Left colon (tissue), 2 donors: ENCODE results near the gene PNMA6F. TPM values are rescaled to one million over a fixed set of nuclear protein-coding genes. Genes with fewer than 3 reads are reported as not detected.

Experiments used
- ATAC-seq: fragments of 200-7000 bp; cut with Tn5 transposase; one replicate; pipeline ENCODE4 v1.9.1; 2020; ENCODE audit warnings: mild to moderate bottlenecking, moderate library complexity
- DNase-seq, 2 donors: peaks; one replicate each; pipeline ENCODE4 v3.0.0-alpha.2; 2020
- intact Hi-C, 2 donors: fragments of 100-400 bp; cut with DNase I in 1 of 2; cut with micrococcal nuclease in 1 of 2; formaldehyde crosslinking; loops; one replicate each; pipeline versions ENCODE4 v1.11.2 to v1.14.0; 2022; cut with DNase I, micrococcal nuclease
- long read RNA-seq: library from polyadenylated mRNA; unstranded; transcript quantifications from one replicate; pipeline ENCODE4 v2.0.0, GENCODE V29; 2021
- total RNA-seq, 2 donors: library from RNA; stranded (reverse); fragmentation: NEBNext Ultra II Directional; extraction: Animal tissue kit (Norgen Biotek cat#: 25700); gene quantifications; one replicate each; pipeline ENCODE4 v1.2.1, GENCODE V29; 2021
- donor health status: DM: no; HTN: no; CAD: no.
- donor health status: DM: yes; HTN: yes; CAD: no.

The PNMA6F gene
- not detected for total RNA-seq
- long read RNA-seq = 0 reads

DNA sequence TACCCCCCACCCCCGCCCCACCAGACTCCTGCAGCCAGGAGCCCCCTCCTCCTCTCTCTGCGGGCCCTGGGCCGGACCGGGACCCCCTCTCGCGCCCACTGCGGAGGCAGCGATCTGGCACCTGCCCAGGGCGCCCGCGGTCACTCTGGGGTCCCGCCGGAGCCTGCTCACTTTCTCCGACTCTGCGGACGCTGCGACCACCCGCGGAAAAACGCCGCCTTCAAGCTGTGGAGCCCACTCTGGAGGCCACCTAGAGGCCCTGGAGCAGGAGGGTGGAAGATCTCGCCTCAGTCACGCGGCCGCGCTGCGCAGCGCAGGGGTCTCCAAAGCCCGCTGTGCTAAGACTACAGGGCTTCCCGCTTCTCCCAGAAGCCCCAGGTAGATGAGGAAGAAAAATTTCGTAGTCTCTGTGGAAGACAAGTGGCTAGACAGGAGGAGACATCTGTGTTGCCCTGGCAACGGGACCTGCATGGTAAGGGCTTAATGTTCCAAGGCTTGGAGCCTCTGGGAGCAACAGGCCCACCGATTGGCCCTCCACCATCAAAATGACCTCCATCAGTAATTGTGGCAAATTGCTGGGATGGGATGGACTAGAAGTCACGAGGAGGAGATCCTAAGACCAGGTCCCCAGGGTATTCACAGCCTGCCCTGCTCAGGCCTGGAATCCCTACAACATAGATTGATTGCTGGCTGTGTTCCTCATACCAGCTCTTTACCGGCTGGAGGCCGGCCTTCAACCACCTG is at the start of gene PNMA6F:
PNMA6F (minus strand) TSS at position 387 of the 744 bp plus-strand sequence. CDS start 1,093 bp downstream, outside the sequence.
- no peak for ATAC-seq
- intact Hi-C loops = no loop called here
- DNase-seq = no peak

DNA sequence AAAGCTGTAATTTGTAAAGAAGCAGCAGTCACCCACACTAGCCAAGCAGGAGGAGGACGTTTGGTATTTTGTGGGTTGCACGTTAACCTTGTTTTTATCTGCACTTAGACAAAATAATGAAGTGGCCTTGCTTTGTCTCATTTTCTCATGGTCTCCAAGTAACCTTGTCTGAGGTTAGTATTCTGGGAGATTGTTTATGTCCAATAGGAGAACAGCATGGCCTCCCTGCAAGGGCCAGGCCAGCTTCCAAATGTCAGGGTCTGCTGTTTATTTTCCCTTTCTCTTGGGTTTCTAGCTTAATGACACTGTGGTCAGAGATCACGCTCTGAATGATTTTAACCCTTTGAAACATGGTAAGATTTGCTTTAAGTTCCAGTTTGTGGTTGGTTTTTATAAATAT is 49.7 kb upstream of the PNMA6F start:
- DNase-seq = no peak
- no peak for ATAC-seq
- intact Hi-C loops = no loop called here

DNA sequence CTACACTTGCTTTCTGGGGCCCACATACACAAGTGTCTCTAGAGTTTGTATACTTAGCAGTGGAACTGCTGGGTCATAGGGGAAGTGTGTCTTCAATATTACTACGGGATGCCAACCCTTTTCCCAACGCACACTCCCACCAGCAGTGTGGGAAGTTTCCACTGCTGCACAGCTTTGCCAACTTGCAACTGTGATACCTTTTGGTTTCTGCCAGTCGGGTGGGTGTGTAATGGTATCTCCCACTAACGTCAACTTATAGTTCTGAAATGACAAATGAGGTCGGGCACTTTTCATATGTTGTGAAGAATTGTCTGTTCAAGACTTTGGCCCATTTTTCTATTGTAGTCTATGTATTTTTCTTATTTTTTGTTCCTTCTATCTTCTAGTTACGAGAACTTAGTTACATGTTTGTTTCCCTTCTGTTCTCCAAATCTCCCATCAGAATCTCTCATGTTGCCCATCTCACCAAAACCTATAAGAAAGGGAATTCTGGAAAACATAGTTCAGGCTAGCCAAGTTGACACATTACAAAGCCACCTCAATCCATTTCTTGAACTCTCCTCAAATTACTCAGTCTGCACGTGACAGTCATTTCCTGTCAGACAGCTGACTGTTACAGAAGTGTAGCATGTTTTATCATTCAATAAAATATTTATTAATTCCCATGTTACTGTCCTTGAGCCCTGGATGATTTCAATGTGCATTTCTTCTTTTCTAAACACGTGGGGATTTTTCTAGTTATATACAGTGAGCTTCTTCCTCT is 48.9 kb upstream of the PNMA6F start:
- ATAC-seq (no peak), DNase-seq (no peak)
- intact Hi-C loops = no loop called here

DNA sequence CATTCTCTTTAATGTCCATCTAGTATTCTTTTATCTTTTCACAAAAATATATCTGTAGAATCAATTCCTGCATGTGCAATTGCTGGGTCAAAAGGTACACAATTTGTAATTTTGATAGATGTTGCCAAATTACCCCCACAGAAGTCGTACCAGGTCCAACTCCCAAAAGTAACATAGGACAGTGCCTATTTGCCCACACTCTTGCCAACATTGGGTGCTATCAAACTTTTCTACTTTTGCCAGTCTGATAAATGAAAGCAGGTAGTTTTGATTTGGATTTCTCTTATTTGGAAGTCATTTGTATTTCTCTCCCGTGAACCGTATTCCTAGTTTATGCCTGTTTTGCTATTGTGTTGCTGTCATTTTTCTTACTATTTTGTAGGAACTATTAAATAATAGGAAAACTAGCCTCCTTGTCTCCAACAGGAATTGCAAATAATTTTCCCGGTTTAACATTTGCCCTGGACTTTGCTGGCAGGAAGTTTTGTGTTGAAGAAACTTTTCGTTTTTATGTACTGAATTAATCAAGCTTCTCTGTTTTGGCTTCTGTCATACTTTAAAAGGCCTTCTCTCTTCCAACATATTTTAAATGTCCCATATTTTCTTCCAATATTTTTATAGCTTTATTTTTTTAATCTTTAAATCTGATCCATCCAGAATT is 45.4 kb upstream of the PNMA6F start:
- intact Hi-C loops = no loop called here
- ATAC-seq = no peak

DNA sequence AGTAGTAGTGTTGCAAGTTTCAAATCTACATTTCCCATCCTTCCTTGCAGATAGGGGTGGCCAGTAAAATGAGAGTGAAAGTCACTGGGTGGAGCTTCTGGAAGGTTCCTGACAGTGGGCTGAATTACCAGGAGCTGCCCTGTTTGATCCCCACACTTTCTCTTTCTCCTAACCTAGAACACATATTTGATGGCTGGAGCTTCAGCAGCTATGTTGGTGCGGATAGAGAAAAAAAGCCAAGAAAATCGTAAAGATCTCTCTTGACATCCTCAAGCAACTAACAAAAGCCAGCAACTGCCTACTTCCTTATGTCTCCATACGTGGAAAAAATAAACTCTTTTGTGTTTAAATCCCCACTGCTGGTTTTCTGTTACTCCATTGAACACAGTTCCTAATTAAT is 44.6 kb upstream of the PNMA6F start:
- intact Hi-C loops = no loop called here

More for the DNA sequence above, 45.4 kb upstream of the PNMA6F start:
- DNase-seq = no peak

DNA sequence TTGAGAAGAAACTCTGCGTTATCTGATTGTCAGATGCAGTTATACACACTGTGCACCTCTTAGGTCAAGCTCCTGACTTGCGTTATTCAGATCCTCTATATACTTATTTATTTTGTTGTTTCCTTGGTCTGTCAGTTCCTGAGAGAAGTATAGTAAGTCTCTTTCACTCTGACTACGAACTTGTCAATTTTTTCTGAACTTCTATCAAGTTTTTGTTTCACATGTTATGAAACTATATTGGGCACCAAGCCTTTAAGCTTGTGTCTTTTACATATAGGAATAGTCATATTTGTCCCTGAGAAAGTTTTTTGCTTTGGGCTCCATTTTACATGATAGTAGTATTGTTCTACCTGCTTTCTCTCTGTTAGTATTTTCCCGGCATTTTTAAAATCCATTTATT is 44.1 kb upstream of the PNMA6F start:
- DNase-seq (no peak), ATAC-seq (no peak)
- intact Hi-C loops = no loop called here

More for the DNA sequence above, 44.6 kb upstream of the PNMA6F start:
- no peak for ATAC-seq
- DNase-seq = no peak

DNA sequence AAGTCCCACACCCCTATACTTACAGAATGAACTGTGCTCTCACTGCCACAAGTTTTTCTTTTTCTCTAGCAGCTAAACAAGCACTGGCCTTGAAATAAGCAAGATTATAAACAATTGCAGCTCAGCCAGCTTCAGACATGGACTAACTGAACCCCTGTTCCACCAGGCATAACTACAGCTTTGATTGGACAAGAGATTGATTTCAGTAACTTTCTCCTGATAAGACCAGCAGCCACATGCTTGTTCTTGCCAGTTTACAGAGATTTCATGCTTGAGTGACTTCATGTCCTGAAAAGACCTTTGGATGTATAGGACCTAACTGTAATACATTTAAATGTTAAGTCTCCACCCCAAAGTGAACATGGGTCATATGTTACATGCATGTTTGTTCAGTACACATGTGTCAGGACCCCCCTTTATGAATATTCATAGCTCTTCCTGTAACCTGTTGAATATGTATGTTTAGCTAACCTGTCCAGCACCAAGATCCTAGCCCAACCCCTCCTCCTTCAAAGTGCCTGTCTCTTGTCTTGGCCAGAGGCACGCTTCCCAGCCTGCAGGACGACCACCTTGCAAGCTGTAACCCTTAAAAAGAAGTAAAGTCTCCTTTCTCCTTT is 40.3 kb upstream of the PNMA6F start:
- intact Hi-C loops = no loop called here
- ATAC-seq (no peak), DNase-seq (no peak)

DNA sequence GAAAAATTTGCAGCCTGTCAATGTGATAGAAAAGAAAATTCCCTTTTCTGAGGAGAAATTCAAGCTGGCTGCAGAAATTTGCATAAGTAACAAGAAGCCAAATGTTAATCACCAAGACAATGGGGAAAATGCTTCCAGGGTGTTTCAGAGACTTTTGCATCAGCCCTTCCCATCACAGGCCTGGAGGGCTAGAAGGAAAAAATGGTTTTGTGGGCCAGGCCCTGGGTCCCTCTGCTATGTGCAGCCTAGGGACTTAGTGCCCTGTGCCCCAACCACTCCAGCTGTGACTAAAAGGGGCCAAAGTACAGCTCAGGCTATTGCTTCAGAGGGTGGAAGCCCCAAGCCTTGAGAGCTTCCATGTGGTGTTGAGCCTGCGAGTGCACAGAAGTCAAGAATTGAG is 36.3 kb upstream of the PNMA6F start:
- DNase-seq = no peak
- no peak for ATAC-seq
- intact Hi-C loops = no loop called here

DNA sequence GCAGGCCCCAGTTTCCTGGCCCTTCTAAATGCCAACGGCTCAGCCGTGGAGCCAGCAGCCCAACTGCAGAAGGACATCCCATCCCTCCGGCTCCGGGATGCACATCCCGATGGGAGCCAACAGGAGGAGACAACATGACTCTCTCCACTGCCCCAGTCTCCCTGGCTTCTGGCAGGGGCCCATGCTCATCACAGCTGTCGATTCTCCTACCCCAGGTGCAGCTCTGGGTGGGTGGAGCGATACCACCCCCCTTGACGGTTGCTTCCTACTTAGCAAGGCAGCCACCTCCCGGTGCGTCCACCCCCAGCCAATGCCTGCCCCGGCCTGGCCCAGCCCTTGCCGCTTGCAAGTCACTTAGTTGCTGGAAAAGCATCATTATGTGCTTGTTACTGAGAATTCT is 31.8 kb upstream of the PNMA6F start:
- intact Hi-C loops = no loop called here
- no peak for ATAC-seq

DNA sequence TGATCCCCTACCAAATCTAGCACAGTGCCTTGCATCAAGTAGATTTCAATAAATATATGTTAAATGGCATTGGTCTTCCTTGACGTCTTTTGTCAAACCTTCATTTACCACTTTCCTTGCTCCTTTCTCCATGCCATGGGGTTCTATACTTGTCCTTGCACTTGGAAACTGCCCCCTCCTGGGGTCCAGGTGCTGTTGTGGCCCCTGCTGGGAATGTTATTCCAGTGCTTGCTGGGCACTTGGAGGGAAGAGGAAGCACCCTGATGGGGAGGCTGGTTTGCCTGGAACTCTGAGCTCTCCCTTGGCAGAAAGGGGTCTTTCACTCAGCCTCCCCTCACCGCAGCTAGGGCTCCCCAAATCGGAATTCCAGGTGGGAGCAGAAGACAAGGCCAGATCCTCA is 31.3 kb upstream of the PNMA6F start:
- DNase-seq = no peak
- no peak for ATAC-seq
- intact Hi-C loops = no loop called here

More for the DNA sequence above, 31.8 kb upstream of the PNMA6F start:
- DNase-seq = no peak

DNA sequence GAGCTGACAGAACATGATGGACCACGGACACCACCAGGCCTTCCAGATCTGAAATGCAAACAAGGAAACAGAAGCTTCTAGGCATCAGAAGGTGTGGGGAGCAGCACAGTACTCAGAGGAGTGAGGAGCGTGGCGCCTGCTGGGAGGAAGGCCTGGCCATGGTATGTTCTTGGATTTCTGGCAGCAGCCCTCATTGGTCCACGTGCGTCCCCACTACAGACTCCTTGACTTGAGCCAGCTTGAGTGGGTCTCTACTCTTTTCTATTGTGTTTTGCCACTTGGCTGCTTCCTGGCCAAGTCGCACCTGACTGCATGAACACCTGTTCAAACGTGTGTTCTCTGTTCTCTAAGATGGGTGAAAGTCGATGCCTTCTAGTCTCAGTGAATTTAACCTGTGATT is 30.4 kb upstream of the PNMA6F start:
- ATAC-seq (no peak), DNase-seq (no peak)
- intact Hi-C loops = no loop called here

DNA sequence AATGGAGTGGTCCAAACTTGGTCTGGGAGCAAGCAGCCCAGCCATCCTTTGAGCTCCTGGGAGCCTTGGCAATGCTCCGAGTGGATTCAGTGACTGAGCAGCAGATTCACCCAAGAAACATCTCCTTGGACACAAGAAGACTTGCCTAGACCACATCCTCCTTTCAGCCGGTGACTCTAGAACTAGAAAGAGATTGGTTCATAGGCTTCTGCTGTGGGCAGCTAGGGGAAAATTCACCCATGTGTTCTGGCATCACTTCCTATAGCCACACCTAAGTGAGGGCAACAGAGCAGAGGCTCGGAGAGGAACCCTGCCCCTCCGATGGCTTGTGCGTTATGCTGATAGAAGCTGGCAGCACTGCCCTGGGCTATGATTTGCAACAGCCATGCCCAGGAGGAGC is 28.4 kb upstream of the PNMA6F start:
- intact Hi-C loops = no loop called here
- ATAC-seq = no peak
- no peak for DNase-seq

DNA sequence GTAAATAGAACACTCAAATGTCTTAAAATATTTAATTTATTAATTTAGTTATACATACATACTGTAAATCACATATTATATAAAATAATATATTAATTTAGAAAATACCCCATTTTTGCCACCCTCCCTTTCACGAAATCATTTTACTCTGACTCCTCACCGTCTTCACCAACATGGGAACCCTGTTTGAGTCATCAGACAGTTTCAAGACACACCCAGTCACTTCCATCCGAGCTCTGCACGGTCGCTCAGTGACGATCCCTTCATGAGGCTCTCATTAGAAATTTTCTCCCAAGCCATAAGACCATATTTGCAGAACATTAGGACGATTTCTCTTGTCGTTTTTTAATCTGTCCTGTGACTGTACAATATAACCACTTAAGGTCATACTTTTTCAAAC is 26.9 kb upstream of the PNMA6F start:
- ATAC-seq = no peak
- DNase-seq = no peak
- intact Hi-C loops = no loop called here

DNA sequence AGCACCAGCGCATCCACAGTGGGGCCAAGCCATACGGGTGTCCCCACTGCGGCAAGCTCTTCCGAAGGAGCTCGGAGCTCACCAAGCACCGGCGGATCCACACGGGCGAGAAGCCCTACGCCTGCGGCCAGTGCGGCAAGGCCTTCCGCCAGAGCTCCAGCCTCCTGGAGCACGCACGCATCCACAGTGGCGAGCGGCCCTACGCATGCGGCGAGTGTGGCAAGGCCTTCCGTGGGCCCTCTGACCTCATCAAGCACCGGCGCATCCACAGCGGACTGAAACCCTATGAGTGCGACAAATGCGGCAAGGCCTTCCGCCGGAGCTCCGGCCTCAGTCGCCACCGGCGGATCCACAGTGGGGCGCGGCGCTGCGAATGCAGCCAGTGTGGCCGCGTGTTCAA is 26.0 kb upstream of the PNMA6F start:
- intact Hi-C loops = no loop called here
- DNase-seq (no peak), ATAC-seq (no peak)

DNA sequence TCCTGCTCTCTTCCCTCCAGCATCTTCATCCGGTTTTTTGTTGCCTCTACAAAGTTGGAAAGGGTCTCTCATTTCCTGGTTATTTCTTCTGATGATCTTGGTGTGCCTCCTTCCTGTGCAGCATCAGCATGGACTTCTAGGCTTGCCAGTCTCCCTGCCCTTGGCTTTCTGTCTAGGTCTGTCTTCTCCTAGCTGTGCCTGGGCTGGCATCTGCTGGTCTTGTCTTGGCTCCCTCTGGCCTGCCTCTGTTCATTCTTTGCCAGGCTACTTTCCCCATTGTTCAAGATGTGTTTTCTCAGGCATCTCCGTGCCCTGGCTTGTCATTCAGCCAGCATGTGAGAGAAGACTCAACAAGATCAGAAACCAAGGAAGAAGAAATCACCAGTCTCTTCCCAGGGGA is 22.1 kb upstream of the PNMA6F start:
- ATAC-seq (no peak), DNase-seq (no peak)
- intact Hi-C loops = no loop called here

DNA sequence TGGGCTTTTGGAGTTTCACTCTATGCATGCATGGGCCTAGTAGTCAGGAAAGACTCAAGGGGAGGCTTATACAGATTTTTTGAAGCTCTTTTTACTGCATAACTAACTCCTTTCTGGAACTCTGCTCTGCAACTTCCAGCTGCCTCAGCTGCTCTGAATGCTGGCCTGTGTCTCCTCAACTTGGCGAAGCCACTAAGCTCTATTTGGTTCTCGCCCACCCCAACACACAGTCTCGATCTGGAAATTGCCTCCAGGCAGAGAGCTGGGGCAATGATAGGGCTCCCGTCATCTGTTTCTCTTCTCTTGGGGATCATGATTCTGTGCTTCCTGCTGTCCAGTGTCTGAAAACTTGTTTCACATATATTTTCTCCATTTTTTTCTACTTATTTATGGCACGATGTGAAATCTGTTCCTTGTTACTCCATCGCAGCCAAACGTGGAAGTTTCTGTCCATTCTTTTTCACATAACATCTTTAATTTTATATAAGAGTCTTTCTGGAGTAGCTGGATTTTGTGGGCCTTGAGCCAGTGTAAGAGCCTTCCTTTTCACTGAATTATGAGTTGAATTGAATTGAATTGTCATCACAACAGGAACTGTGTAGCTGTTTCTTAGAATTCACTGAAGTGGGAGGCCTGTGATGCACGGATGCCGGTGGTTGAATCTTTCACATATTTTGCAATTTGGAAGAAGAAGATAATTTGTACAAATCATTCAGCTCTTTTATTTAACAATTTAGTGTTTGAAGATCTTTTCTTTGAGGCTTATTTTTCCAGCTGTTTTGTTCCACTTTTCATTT is 21.4 kb upstream of the PNMA6F start:
- ATAC-seq = no peak
- intact Hi-C loops = no loop called here
- DNase-seq = no peak

DNA sequence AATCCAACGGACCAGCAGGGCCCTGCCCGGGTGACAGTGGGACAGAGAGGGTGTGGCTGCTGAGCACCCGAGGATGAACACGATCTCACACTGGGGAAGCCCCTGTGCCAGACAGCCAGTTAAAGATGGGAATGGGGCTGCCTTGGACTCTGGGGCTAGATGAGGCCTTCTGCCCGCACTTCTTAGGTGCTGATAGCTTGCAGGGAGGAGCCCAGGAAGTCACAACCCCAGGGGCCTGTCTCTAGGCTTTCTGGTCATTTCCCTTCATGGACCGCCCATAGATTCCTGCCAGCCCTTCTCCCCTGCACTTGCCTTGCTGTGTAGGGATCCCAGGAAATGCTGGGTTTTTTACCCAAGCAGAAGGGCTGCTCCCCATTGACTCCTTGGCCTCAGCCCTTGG is 18.5 kb upstream of the PNMA6F start:
- no peak for ATAC-seq
- intact Hi-C loops = no loop called here

DNA sequence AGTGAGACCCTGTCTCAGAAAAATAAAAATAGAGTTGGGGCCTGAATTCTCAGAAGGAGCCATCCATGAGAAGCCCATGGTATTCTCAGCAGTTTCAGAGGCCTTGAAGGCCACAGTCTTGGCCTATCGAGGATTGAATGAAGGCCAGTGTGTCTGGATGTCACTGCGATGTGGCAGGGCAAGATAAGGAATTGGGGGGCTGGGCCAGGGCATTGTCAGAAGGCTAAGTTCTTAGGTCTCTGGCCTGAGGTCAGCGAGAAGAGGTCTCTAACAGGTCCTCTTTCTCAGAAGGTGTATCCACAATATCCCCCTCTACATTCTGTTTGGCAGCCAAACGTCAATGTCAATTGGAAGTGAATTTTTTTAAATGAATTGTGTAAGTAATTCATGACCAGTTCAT is 18.1 kb upstream of the PNMA6F start:
- DNase-seq = no peak
- intact Hi-C loops = no loop called here
- no peak for ATAC-seq

More for the DNA sequence above, 18.5 kb upstream of the PNMA6F start:
- DNase-seq = no peak

DNA sequence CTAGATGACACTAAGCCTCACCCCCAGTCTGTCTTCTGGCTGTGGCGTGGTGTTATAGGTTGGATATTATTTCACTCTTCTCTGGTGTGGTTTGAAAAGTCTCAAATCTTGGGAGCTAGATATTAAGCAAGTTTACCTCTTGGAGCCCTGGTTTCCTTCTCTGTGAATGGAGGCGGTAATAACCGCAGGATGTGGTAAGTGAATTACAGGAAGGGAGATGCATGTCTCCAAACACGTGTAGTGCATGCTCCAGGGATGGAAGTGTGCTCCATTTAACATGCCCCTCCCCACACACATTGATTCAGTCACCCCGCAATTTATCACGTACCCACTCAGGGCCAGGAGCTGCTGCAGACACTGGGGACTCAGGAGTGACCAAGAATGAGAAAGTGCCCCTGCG is 17.3 kb upstream of the PNMA6F start:
- intact Hi-C loops = no loop called here
- DNase-seq (no peak), ATAC-seq (no peak)
